ENCODE data around the gene CNOT4.
"Not testable (repeated sequence)": the region's sequence is repeated elsewhere in the genome, so short reads cannot be mapped to it uniquely, and the experiment has no call there.

CNOT4 gene

GRCh38 chr7:135459951-135460567 is 49.8 kb downstream of the CNOT4 start:
- no peak for DNase-seq (ENCODE audit: low read depth in 1 of 2, low spot score in 1 of 2)

GRCh38 chr7:135459076-135459475 is 50.8 kb downstream of the CNOT4 start:
- DNase-seq (ENCODE audit: low read depth in 1 of 2, low spot score in 1 of 2), result no peak

- DNase-seq (ENCODE audit: low read depth in 1 of 2, low spot score in 1 of 2), result no peak
These were observed 55.8 kb downstream of the CNOT4 start for GRCh38 chr7:135454060-135454459.

- DNase-seq (ENCODE audit: low read depth in 1 of 2, low spot score in 1 of 2), result no peak
These were observed 60.5 kb downstream of the CNOT4 start for GRCh38 chr7:135449436-135449835.

- DNase-seq (ENCODE audit: low read depth in 1 of 2, low spot score in 1 of 2), result no peak
These were observed 61.1 kb downstream of the CNOT4 start for GRCh38 chr7:135448753-135449152.

- DNase-seq (ENCODE audit: low read depth in 1 of 2, low spot score in 1 of 2), result no peak
These were observed 62.2 kb downstream of the CNOT4 start for GRCh38 chr7:135447748-135448147.

GRCh38 chr7:135445690-135446089 is 64.2 kb downstream of the CNOT4 start:
- no peak for DNase-seq (ENCODE audit: low read depth in 1 of 2, low spot score in 1 of 2)

- DNase-seq (ENCODE audit: low read depth in 1 of 2, low spot score in 1 of 2), result not testable (repeated sequence)
These were observed 64.6 kb downstream of the CNOT4 start for GRCh38 chr7:135445266-135445665.

GRCh38 chr7:135441791-135442190 is 68.1 kb downstream of the CNOT4 start:
- DNase-seq (ENCODE audit: low read depth in 1 of 2, low spot score in 1 of 2), result no peak

GRCh38 chr7:135434047-135434446 is 75.9 kb downstream of the CNOT4 start:
- no peak for DNase-seq (ENCODE audit: low read depth in 1 of 2, low spot score in 1 of 2)

GRCh38 chr7:135430626-135431025 is 79.3 kb downstream of the CNOT4 start:
- DNase-seq (ENCODE audit: low read depth in 1 of 2, low spot score in 1 of 2), result no peak

GRCh38 chr7:135428879-135429278 is 81.0 kb downstream of the CNOT4 start:
- no peak for DNase-seq (ENCODE audit: low read depth in 1 of 2, low spot score in 1 of 2)

- DNase-seq (ENCODE audit: low read depth in 1 of 2, low spot score in 1 of 2), result no peak
These were observed 81.9 kb downstream of the CNOT4 start for GRCh38 chr7:135428011-135428410.

- no peak for DNase-seq (ENCODE audit: low read depth in 1 of 2, low spot score in 1 of 2)
These were observed 82.7 kb downstream of the CNOT4 start for GRCh38 chr7:135427166-135427565.

GRCh38 chr7:135425036-135425435 is 84.9 kb downstream of the CNOT4 start:
- DNase-seq (ENCODE audit: low read depth in 1 of 2, low spot score in 1 of 2), result no peak

- no peak for DNase-seq (ENCODE audit: low read depth in 1 of 2, low spot score in 1 of 2)
These were observed 89.1 kb downstream of the CNOT4 start for GRCh38 chr7:135420786-135421185.

- DNase-seq (ENCODE audit: low read depth in 1 of 2, low spot score in 1 of 2), result no peak
These were observed 93.5 kb downstream of the CNOT4 start for GRCh38 chr7:135416431-135416830.

- no peak for DNase-seq (ENCODE audit: low read depth in 1 of 2, low spot score in 1 of 2)
These were observed 95.0 kb downstream of the CNOT4 start for GRCh38 chr7:135414850-135415439.

- no peak for DNase-seq (ENCODE audit: low read depth in 1 of 2, low spot score in 1 of 2)
These were observed 95.7 kb downstream of the CNOT4 start for GRCh38 chr7:135414208-135414607.

- DNase-seq (ENCODE audit: low read depth in 1 of 2, low spot score in 1 of 2), result no peak
These were observed 98.8 kb downstream of the CNOT4 start for GRCh38 chr7:135411098-135411497.

GRCh38 chr7:135410543-135410942 is 99.4 kb downstream of the CNOT4 start:
- DNase-seq (ENCODE audit: low read depth in 1 of 2, low spot score in 1 of 2), result no peak

- no peak for DNase-seq (ENCODE audit: low read depth in 1 of 2, low spot score in 1 of 2)
These were observed 99.9 kb downstream of the CNOT4 start for GRCh38 chr7:135409845-135410542.

GRCh38 chr7:135407884-135408283 is 102.0 kb downstream of the CNOT4 start:
- no peak for DNase-seq (ENCODE audit: low read depth in 1 of 2, low spot score in 1 of 2)

All from activated T-helper 1 cell treated with anti-CD3 and anti-CD28 coated beads, Interleukin-2, amount 50 U/mL, for 16 hours (primary cell).